ENCODE results near the gene SOX6. TPM values are rescaled to one million over a fixed set of nuclear protein-coding genes. Genes with fewer than 3 reads are reported as not detected.

SOX6 gene
- total and polyA plus RNA-seq, 2 of the 13 experiments (the other 11 are each of a cell fraction or from before 2014, with no cell fraction given), result 2.6 to 11.2 TPM

- FAIRE-seq, result no peak
- Histone ChIP-seq H2AFZ (ENCODE audit: low read length) (no peak overlapping the region), H3K36me3 (replicated peaks in 1 of 2; ENCODE audit: control insufficient read depth in 1 of 2, insufficient read depth in 2 of 2, low read length in 2 of 2) (no peaks in the 10 kb centered on the region), H3K4me3 (replicated peaks in 1 of 3; ENCODE audit: insufficient read depth in 1 of 3, low read depth in 2 of 3, low read length in 3 of 3) (no peak overlapping the region), H3K27me3 (ENCODE audit: control insufficient read depth in 1 of 2, insufficient read depth in 2 of 2, low read length in 2 of 2) (no peaks in the 10 kb centered on the region), H3K4me1 (ENCODE audit: insufficient read depth, low read length) (0 out of 2 replicates have a peak, but pooled peaks cover 24% of the 10 kb centered on the region), H4K20me1 (ENCODE audit: insufficient read depth, low read length) (no peaks in the 10 kb centered on the region), H3K27ac (ENCODE audit: extremely low read length, insufficient read depth, low read length) (no peak overlapping the region), H3K4me2 (ENCODE audit: low read depth, low read length) (no peak overlapping the region), H3K9me3 (ENCODE audit: low read length) (no peaks in the 10 kb centered on the region), H3K79me2 (ENCODE audit: insufficient read depth, low read length) (no peaks in the 10 kb centered on the region), H3K9ac (ENCODE audit: insufficient read depth, low read depth, low read length) (no peak overlapping the region)
- no peak for ATAC-seq
- ChIA-PET CTCF (ENCODE audit: low intra/inter-chr PET ratio, low total read pairs) (no interaction called here), POLR2A (interaction anchor here (0.7 kb wide), 1 partner anchor 55 kb away, joined by 3 read pairs; no protein-coding TSS in a partner anchor)
- intact Hi-C loops (cut with micrococcal nuclease; ENCODE audit: unreplicated experiment), result no loop called here
- BruUV-seq (replicated peaks), result no TSS peak
- WGBS (ENCODE audit: low lambda C conversion rate), result 75% methylated on average over 8 of the region's 10 CpGs
- in situ Hi-C loops (cut with HindIII; ENCODE audit: extremely low pct_ligation_motif_present, low pct_unique_long_range_greater_than_20kb), result no loop called here
- no peak for TF ChIP-seq ZNF33A (CRISPR knock-in tag; IDR thresholded peaks at IDR 0.05; ENCODE audit: borderline replicate concordance)
- no peak for TF ChIP-seq ZSCAN9 (CRISPR knock-in tag; IDR thresholded peaks at IDR 0.05; ENCODE audit: borderline replicate concordance)
- TF ChIP-seq PHF5A (CRISPR knock-in tag; IDR thresholded peaks at IDR 0.05; ENCODE audit: low read depth, unreplicated experiment), result no peak
- TF ChIP-seq RFXAP (CRISPR knock-in tag; IDR thresholded peaks at IDR 0.05; ENCODE audit: borderline replicate concordance), result no peak
- TF ChIP-seq ATF7-NPFF (CRISPR knock-in tag; IDR thresholded peaks at IDR 0.05; ENCODE audit: low read depth), result no peak
- no peak for TF ChIP-seq PPARG (CRISPR knock-in tag; conservative IDR thresholded peaks at IDR 0.05)
- TF ChIP-seq, protein P1, sequence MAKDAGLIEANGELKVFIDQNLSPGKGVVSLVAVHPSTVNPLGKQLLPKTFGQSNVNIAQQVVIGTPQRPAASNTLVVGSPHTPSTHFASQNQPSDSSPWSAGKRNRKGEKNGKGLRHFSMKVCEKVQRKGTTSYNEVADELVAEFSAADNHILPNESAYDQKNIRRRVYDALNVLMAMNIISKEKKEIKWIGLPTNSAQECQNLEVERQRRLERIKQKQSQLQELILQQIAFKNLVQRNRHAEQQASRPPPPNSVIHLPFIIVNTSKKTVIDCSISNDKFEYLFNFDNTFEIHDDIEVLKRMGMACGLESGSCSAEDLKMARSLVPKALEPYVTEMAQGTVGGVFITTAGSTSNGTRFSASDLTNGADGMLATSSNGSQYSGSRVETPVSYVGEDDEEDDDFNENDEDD (CRISPR knock-in tag; IDR thresholded peaks at IDR 0.05; ENCODE audit: borderline replicate concordance), result no peak
- TF ChIP-seq CENPX (CRISPR knock-in tag; IDR thresholded peaks at IDR 0.05), result no peak
- TF ChIP-seq RFX1 (IDR thresholded peaks at IDR 0.05), result no peak
- TF ChIP-seq, protein P2, sequence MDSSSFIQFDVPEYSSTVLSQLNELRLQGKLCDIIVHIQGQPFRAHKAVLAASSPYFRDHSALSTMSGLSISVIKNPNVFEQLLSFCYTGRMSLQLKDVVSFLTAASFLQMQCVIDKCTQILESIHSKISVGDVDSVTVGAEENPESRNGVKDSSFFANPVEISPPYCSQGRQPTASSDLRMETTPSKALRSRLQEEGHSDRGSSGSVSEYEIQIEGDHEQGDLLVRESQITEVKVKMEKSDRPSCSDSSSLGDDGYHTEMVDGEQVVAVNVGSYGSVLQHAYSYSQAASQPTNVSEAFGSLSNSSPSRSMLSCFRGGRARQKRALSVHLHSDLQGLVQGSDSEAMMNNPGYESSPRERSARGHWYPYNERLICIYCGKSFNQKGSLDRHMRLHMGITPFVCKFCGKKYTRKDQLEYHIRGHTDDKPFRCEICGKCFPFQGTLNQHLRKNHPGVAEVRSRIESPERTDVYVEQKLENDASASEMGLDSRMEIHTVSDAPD (CRISPR knock-in tag; IDR thresholded peaks at IDR 0.05), result no peak
- no peak for TF ChIP-seq ISL2 (CRISPR knock-in tag; IDR thresholded peaks at IDR 0.05)
- TF ChIP-seq ZNF329 (CRISPR knock-in tag; IDR thresholded peaks at IDR 0.05; ENCODE audit: low read depth), result no peak
- TF ChIP-seq HOXA3 (CRISPR knock-in tag; IDR thresholded peaks at IDR 0.05), result no peak
- no peak for TF ChIP-seq MATR3 (CRISPR knock-in tag; IDR thresholded peaks at IDR 0.05)
- no peak for DNase-seq (ENCODE audit: low spot score)
Observed at GRCh38 chr11:15968461-15969130, 387.8 kb downstream of the SOX6 start.
